LoVo (cell line): ENCODE measurements around the gene CTBP2.
"Not testable (repeated sequence)": the region's sequence is repeated elsewhere in the genome, so short reads cannot be mapped to it uniquely, and the experiment has no call there.

ENCODE experiments used
- DNase-seq: peaks from one replicate; pipeline ENCODE4 v3.0.0-alpha.2; 2016; ENCODE audit warnings: low spot score

Gene CTBP2

GRCh38 chr10:125087191-125087896 lies 73.0 kb downstream of the CTBP2 start:
- DNase-seq, result no peak

GRCh38 chr10:125086691-125087090 lies 73.7 kb downstream of the CTBP2 start:
- no peak for DNase-seq

DNA sequence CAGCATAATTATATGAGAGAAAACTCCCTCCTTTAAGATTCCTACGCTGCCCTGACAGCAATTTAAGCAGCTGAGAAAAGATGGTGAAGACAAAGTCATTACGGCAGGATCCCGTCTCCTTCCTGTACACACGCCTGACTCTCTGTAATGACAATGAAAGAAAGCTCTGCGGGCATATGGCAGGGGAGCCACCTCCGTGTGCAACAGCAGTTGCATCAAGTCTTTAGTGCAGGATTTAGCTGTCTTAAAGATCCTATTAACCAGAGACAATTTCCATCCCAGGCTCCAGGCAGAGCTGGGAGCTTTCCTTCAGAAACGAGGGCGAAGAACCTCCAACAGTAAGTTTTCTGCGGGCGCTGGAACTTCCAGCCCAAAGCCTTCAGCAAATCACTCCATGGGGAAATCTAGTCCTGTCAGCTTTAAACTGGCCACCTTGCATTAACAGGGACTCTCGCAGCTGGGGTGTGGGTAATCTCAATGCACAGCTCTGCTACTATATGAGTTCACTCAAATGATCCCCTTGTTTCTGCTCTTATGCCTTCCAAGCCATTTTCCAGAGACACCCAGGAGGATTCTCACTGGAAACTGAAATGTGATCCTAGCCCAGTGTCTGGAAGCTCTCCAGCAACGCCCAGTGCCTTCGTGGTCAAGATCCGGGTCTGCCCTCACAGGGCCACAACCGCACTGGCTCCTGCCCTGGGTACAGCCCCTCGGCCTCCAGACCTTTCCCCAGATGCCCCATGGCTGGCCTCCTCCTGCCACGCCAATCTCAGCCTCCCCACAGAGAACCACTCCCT lies 74.9 kb downstream of the CTBP2 start:
- no peak for DNase-seq

DNA sequence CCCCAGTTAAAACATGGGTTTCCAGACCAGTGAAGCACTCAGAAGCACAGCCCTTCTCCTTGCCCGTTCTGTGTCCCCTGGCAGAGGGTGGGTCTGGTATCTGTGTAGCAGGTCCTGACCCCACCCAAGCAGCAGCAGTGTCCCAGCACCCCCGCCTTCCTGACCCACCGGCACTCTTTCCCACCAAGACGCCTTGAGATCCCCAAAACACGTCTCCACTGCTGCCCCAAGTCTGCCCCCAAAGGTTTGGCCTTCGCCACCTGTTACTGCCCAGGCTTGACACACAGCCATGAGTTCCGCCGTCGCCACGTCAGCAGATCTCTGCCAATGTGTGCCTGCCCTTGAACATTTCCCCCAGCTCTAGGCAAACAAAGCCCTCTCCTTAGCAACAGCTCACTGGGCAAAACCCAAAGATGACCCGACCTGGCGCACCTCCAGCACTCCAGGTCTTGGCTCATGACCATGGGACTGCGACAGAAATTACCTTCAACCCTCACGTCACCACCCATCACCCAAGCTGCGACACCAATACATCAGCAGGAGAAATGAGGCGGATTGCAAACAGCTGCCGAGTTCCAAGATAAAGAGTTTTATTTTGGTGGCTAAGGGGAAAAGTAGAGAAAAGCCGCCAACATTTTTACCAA lies 75.6 kb downstream of the CTBP2 start:
- DNase-seq, result no peak

DNA sequence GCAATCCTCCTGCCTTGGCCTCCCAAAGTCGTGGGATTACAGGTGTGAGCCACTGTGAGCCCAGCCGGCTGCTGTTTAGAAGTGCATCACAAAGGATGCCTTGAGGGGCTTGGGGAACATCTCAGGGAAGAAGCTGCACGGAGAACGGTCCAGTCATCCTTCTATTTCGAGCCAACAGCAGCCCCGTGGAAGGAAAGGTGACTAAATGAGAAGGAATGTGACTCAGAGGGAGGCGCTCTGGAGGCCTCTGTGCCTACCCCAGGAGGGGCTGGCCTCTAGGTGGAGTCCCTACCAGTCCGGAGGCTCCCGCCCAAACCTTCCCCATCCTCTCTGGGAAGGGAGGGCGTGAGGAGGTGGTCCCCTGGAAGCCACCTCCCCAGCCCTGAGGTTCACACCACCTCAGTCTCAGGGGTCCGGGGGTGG lies 76.2 kb downstream of the CTBP2 start:
- DNase-seq, result no peak

- DNase-seq, result no peak
Observed at GRCh38 chr10:125083576-125083920, 76.8 kb downstream of the CTBP2 start.

DNA sequence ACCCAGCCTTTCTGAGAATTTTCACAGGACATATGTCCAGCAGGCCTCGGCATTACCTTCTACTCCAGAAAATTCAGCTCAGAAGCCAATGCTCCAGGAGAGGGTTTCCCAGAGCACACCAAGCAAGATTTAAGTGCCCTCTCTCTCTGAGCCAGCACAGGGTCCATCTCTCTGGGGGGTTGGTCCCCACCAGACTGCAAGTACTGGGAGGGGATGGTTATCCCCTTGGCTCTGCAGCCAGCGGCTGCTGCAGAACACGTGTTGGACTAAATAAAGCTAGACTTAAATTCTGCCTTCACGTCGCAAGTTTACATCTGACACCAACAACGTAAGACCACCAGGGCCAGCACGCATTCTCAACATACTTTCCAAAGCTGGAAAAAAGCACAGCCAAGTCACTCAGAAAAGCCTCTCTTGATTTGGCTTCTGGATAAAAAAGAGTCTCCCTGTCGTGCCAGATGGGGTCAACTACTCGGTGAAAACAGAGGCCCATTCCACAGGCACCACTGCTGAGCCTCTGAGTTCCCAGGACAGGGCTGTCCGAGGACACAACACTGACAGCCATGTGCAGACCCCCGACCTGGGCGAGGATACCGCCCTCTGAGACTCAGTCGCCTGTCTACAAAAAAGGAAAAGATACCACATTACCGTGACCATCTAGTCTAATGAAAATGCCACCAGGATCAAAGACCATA lies 77.3 kb downstream of the CTBP2 start:
- DNase-seq, result no peak

- not testable (repeated sequence) for DNase-seq
Observed at GRCh38 chr10:125082471-125082870, 77.9 kb downstream of the CTBP2 start.

DNA sequence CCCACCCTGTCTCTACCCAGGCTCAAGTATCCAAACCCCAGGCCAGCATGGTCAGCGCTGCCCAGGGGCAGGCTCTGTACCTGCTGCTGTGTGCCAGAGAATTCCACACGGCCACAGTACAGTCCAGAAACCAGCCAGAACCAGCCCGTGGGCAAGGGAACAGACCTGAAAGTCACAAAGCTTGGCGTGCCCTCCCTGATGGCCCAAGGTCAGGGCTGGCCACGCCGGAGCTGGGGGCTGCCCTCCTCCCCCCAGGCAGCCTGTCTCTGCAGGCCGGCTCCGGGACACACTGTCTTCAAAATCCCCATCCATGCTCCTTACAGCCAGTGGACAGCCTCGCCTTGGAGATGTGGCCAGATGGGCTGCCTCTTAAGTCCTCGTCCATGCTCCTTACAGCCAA lies 78.4 kb downstream of the CTBP2 start:
- no peak for DNase-seq

GRCh38 chr10:125080984-125081383 lies 79.4 kb downstream of the CTBP2 start:
- no peak for DNase-seq

GRCh38 chr10:125080296-125080695 lies 80.1 kb downstream of the CTBP2 start:
- DNase-seq, result no peak

DNA sequence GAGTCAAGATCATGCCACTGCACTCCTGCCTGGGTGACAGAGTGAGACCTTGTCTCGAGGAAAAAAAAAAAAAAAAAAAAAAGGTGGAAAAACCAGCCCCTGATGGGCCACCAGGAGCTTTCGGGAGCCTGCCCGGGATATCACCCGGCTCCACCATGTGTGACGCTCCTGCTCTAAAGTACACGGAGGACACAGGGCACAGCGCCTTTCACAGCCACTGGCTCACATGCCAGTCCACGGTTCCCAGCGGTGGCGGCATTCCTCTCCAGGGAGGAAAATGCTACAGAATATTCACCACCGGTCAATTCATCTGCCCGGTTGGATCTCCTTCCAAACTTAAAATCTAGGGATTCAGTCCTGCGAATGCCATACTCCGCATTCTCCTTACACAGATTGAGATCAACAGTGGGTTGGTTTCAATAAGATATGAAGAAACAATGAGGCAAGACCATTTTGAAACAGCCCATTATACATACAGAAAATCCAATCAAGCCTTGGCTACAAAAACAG lies 81.2 kb downstream of the CTBP2 start:
- DNase-seq, result no peak

DNA sequence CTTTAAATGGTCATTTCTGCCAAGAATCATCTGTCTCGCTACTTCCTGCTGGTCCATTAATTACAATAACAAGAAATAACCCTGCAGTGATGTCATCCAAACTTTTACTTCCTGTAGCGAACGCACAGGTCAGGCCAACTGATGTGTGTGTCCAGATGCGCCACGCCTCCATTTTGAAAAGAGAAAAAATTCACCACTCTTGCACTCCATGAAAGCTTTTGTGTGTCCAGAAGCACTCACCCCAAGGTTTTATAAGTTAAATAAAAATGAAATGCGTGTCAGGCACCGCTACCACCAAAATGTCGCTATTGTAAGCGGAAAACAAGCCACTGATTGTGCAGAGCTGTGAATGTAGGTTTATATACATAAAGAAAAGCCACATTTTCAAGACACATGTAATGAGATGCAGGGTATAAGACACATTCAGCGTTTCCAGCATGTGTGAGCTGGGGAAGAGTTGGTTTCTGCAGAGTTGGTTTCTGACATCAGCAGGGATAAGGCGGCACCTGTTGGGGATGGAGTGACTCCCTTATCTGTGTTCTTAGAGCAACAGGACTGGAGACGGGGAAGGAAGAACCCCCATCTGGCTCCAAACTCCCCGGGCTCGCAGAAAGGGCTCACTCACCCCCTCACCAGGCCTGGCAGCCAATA lies 83.3 kb downstream of the CTBP2 start:
- DNase-seq, result no peak

DNA sequence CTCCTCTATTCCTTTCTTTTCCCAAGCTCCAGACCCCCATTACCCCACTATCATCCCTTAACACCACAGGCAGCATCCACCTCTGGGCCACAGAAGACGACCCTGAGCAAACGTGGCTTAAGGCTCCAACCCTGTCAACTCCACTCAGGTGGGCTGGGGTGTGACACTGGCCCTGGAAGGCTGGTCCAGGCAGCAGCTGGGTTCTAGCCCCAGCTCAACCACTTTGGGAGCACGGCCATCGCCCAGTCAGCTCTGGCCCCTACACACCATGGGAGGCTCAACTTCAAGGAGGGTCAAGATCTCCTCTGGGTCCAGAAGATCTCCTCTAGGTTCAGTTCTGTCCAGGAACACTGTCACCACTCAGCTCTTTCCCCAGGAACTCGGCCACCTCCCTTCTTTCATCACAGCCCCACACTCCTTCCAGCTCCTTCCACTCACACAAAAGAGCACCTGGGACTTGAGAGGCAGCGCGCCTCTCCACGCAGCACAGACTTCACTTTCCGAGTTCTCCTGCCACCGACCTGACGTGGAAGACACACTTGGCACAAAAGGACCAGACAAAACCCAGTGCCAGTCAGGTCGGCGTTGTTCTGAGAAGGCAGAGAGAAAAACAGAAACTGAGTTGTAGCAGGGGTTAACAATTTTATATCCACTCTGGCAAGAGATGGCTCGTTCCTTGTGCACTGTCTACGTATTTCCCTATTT lies 84.1 kb downstream of the CTBP2 start:
- no peak for DNase-seq

DNA sequence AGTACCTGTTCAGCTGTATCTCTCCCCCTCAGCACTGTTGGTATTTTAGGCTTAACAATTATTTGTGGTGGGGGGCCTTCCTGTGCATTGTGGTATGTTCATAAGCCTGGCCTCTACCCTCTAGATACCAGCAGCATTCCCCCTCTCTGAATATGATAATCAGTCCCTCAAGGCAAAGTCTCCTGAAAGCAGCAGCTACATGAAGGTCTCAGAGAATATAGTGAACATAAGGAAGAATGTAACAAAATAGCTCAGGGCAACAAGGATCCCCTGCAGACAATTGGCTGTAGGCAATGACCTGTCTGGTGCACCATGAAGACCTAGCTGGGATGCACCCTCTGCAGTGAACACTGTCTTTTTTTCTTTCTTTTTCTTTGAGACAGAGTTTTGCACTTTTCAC lies 86.4 kb downstream of the CTBP2 start:
- no peak for DNase-seq

DNA sequence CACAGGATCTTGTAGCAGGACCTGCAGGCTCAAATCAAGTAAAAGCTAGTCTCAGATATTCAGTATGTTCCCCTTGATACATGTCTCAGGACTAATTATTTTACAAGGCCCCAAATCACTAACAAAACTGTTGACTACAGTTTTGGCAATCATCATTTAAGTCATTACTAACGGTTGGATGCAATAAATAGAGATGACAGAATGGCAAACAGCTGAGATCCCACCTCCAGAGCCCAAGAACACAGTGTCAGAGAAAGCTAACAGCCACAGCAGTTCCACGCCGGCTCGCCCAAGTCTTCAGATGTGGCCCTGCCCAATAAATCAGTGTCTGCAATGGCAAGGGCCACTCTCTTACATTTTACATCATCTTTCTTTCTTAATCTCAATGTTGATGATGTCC lies 87.6 kb downstream of the CTBP2 start:
- no peak for DNase-seq

DNA sequence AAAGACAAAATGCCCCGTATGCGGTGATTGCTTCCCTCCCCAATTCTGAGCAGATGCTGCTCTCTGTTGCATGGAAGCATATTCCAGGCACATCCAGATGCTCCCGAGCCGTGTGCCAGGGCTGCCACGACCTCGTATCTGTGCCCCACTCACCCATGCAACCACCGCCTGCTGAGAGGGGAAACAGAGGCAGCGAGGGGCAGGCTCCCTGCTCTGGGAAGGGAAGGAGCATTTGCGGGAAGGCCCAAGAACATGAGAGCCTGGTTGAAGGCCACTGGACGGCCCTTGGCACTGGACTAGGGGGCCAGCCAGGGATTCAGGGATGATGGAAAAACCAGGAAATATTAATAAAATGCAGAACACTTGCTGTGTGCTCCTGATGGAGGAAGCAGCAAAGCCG lies 89.4 kb downstream of the CTBP2 start:
- no peak for DNase-seq

DNA sequence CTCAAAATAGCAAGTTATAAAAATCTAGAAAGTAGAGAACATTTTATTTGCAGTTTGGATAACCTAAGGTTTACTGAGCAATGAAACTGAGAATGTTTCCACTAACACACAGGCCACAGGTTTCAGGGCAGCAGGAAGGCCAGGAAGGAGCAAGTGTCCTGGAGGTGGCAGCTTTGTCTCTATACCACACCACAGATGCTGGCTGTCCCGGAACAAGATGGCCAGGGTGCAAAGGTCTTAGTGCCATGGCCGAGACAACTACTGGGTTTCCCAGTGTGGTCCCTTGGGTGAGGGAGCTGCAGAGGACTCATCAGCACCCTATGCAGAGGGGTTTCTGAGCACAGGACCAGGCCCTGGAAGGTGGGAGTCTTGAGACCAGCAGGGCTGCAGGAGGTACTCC lies 92.0 kb downstream of the CTBP2 start:
- no peak for DNase-seq

GRCh38 chr10:125067764-125068163 lies 92.6 kb downstream of the CTBP2 start:
- DNase-seq, result no peak

GRCh38 chr10:125066764-125067450 lies 93.5 kb downstream of the CTBP2 start:
- no peak for DNase-seq
